ENCODE measurements around the gene GSKIP. TPM values are rescaled to one million over a fixed set of nuclear protein-coding genes. Genes with fewer than 3 reads are reported as not detected.

GSKIP gene
- total RNA-seq, 4 donors from 2014 or later: 10.4 to 22.0 (median 13.1) TPM

- WGBS: 3% methylated on average over 16 of the region's 27 CpGs
- intact Hi-C loops (cut with DNase I): loop anchor here (2.0 to 10.0 kb wide), 2 partner anchors 28 to 142 kb away; partner anchors contain the start of gene PAPOLA
- Histone ChIP-seq H3K27ac (replicated peaks in 1 of 4) (peak overlapping the region; percentile 96 to 98 (median 98)), H3K36me3 (no peaks in the 10 kb centered on the region), H3K27me3 (no peaks in the 10 kb centered on the region), H3K4me3 (peak overlapping the region; percentile 89 to 100 (median 94)), H3K4me1 (peaks cover 18 to 45% (median 40%) of the 10 kb centered on the region in 4 donors), H3K9me3 (no peaks in the 10 kb centered on the region)
- DNase-seq (ENCODE audit: extremely low spot score): no peak
- peak; percentile 26 to 50 for TF ChIP-seq POLR2AphosphoS5 (IDR thresholded peaks at IDR 0.05)
- TF ChIP-seq POLR2A (IDR thresholded peaks at IDR 0.05; ENCODE audit: low read depth): no peak
- no peak for TF ChIP-seq EP300 (IDR thresholded peaks at IDR 0.05)
These were observed 1.0 kb upstream of the GSKIP start for GRCh38 chr14:96362071-96362964.

GRCh38 chr14:96363751-96364336 lies 518 bp downstream of the GSKIP start:
- intact Hi-C loops (cut with DNase I): loop anchor here (2.0 to 10.0 kb wide), 2 partner anchors 27 to 141 kb away; partner anchors contain the start of gene PAPOLA
- no peaks in the 10 kb centered on the region for H3K27me3 ChIP-seq
- no peaks in the 10 kb centered on the region for H3K9me3 ChIP-seq
- H3K4me1 ChIP-seq: peaks cover 18 to 45% (median 40%) of the 10 kb centered on the region in 4 donors
- no peaks in the 10 kb centered on the region for H3K36me3 ChIP-seq
- no peak for DNase-seq (ENCODE audit: extremely low spot score)
- WGBS: under 1% methylated on average over 26 of the region's 38 CpGs
- TF ChIP-seq POLR2AphosphoS5 (IDR thresholded peaks at IDR 0.05): no peak
- no peak for TF ChIP-seq POLR2A (IDR thresholded peaks at IDR 0.05; ENCODE audit: low read depth)
- no peak for TF ChIP-seq CTCF (IDR thresholded peaks at IDR 0.05)
- H3K27ac ChIP-seq (replicated peaks in 1 of 4): peak overlapping the region; percentile 96 to 98 (median 98)
- H3K4me3 ChIP-seq: peak overlapping the region; percentile 89 to 100 (median 94)

GRCh38 chr14:96364962-96365361 lies 1.6 kb downstream of the GSKIP start:
- WGBS: 86% methylated on average over 1 of the region's 1 CpG
- H3K4me1 ChIP-seq: peaks cover 18 to 38% (median 33%) of the 10 kb centered on the region in 4 donors
- no peaks in the 10 kb centered on the region for H3K27me3 ChIP-seq
- H3K4me3 ChIP-seq: no peak overlapping the region
- no peak for DNase-seq (ENCODE audit: extremely low spot score)
- H3K36me3 ChIP-seq: no peaks in the 10 kb centered on the region
- intact Hi-C loops (cut with DNase I): loop anchor here (10.0 kb wide), 1 partner anchor 140 kb away; the partner anchor contains the start of gene PAPOLA
- TF ChIP-seq EP300 (IDR thresholded peaks at IDR 0.05) (no peak), POLR2A (IDR thresholded peaks at IDR 0.05; ENCODE audit: low read depth) (no peak), POLR2AphosphoS5 (IDR thresholded peaks at IDR 0.05) (no peak)
- no peak overlapping the region for H3K27ac ChIP-seq (replicated peaks in 1 of 4)
- H3K9me3 ChIP-seq: no peaks in the 10 kb centered on the region

- intact Hi-C loops (cut with DNase I): loop anchor here (10.0 kb wide), 1 partner anchor 136 kb away; the partner anchor contains the start of gene PAPOLA
- peaks cover 4 to 14% (median 11%) of the 10 kb centered on the region in 4 donors for H3K4me1 ChIP-seq
- H3K27me3 ChIP-seq: no peaks in the 10 kb centered on the region
- H3K4me3 ChIP-seq: no peak overlapping the region
- 100% methylated on average over 1 of the region's 1 CpG for WGBS
- no peaks in the 10 kb centered on the region for H3K9me3 ChIP-seq
- TF ChIP-seq POLR2AphosphoS5 (IDR thresholded peaks at IDR 0.05) (no peak), POLR2A (IDR thresholded peaks at IDR 0.05; ENCODE audit: low read depth) (no peak), EP300 (IDR thresholded peaks at IDR 0.05) (no peak), CTCF (IDR thresholded peaks at IDR 0.05) (no peak)
- DNase-seq (ENCODE audit: extremely low spot score): no peak
- H3K27ac ChIP-seq (replicated peaks in 1 of 4): no peak overlapping the region
- H3K36me3 ChIP-seq: no peaks in the 10 kb centered on the region
These were observed 5.2 kb downstream of the GSKIP start for GRCh38 chr14:96368534-96368933.

- DNase-seq (ENCODE audit: extremely low spot score): no peak
- Histone ChIP-seq H3K27ac (replicated peaks in 1 of 4) (no peak overlapping the region), H3K27me3 (no peaks in the 10 kb centered on the region), H3K4me1 (no peaks in the 10 kb centered on the region), H3K9me3 (no peaks in the 10 kb centered on the region), H3K36me3 (no peaks in the 10 kb centered on the region), H3K4me3 (no peak overlapping the region)
- intact Hi-C loops (cut with DNase I): no loop called here
- TF ChIP-seq POLR2AphosphoS5 (IDR thresholded peaks at IDR 0.05): no peak
- TF ChIP-seq CTCF (IDR thresholded peaks at IDR 0.05): no peak
- no peak for TF ChIP-seq EP300 (IDR thresholded peaks at IDR 0.05)
- no peak for TF ChIP-seq POLR2A (IDR thresholded peaks at IDR 0.05; ENCODE audit: low read depth)
- WGBS: 90% methylated on average over 5 of the region's 5 CpGs
These were observed 7.2 kb downstream of the GSKIP start for GRCh38 chr14:96370528-96370927.

All from esophagus muscularis mucosa (tissue), 4 donors.